Sigmoid colon (tissue), 7 donors: ENCODE data around the gene CCDC91. TPM values are rescaled to one million over a fixed set of nuclear protein-coding genes. Genes with fewer than 3 reads are reported as not detected.

Experiments
- DNase-seq: peaks from one replicate; pipeline ENCODE4 v3.0.0-alpha.2; 2019
- H3K27ac ChIP-seq, 4 donors: fragments of 200-600 bp; sonication (generic); one replicate each; pipeline ENCODE4 v1.5.1; 2016 to 2019; ENCODE audit warnings: mild to moderate bottlenecking in 1 of 4
- H3K27me3 ChIP-seq, 3 donors: fragments of 200-600 bp; sonication (generic); one replicate each; pipeline ENCODE4 v1.5.1; 2019; ENCODE audit warnings: mild to moderate bottlenecking in 1 of 3
- H3K36me3 ChIP-seq, 4 donors: fragments of 200-600 bp; sonication (generic); one replicate each; pipeline ENCODE4 v1.5.1; 2016 to 2019
- H3K4me1 ChIP-seq, 4 donors: fragments of 200-600 bp; sonication (generic); one replicate each; pipeline ENCODE4 v1.5.1; 2017 to 2019
- H3K4me3 ChIP-seq, 4 donors: fragments of 200-600 bp; sonication (generic); one replicate each; pipeline ENCODE4 v1.5.1; 2017 to 2019; ENCODE audit warnings: mild to moderate bottlenecking in 2 of 4, moderate library complexity in 1 of 4
- H3K9me3 ChIP-seq, 4 donors: fragments of 200-600 bp in 3 of 4; sonication (generic) in 3 of 4; one replicate each; pipeline versions ENCODE4 v1.5.1 to v1.6.1; 2013 to 2019
- EP300 ChIP-seq, 4 donors: sonication (generic); formaldehyde crosslinking; IDR thresholded peaks; one replicate each; pipeline ENCODE4 v1.6.1; 2017; ENCODE audit warnings: antibody characterized with exemption in 4 of 4
- POLR2A ChIP-seq, 2 donors: fragments of 450-650 bp; IDR thresholded peaks; one replicate each; pipeline ENCODE4 v1.6.1; 2016; ENCODE audit warnings: antibody characterized with exemption in 2 of 2, mild to moderate bottlenecking in 2 of 2, moderate library complexity in 2 of 2
- POLR2AphosphoS5 ChIP-seq, 4 donors: sonication (generic); formaldehyde crosslinking; IDR thresholded peaks; one replicate each; pipeline ENCODE4 v1.6.1; 2017; ENCODE audit warnings: antibody characterized with exemption in 4 of 4
- WGBS, 2 donors: extraction: QIAGEN DNeasy Blood & Tissue Kit; methylation state at CpG; one replicate each; pipeline ENCODE4 v1.1.7; 2013; 5-methylcytosine and 5-hydroxymethylcytosine counted together
- intact Hi-C: fragments of 100-400 bp; cut with DNase I; formaldehyde crosslinking; loops from one replicate; pipeline ENCODE4 v1.15.1; 2023
- polyA plus RNA-seq, 3 donors: library from polyadenylated mRNA; stranded (reverse); fragments of 200-250 nt; gene quantifications; one replicate each; pipeline ENCODE4 v1.2.3, GENCODE V29; 2013
- total RNA-seq, 4 donors: library from RNA; depleted of rRNA; stranded (reverse); fragments of >200 nt; gene quantifications; one replicate each; pipeline ENCODE4 v1.1.0, GENCODE V29; 2016
- TF ChIP-seq, protein P1 (sequence below), 4 experiments: fragments of 450-650 bp in 3 of 4; fragments of 200-600 bp in 1 of 4; IDR thresholded peaks; one replicate each; pipeline ENCODE4 v1.5.1; 2016 to 2019; ENCODE audit warnings: antibody characterized with exemption in 4 of 4, mild to moderate bottlenecking in 3 of 4, moderate library complexity in 2 of 4
- donor health status: healthy with polysubstance abuse.
- donor health status: Bipolar disorder and iron deficiency.
- donor health status: healthy.

CCDC91 gene
- total and polyA plus RNA-seq, 7 donors = 12.4 to 85.7 (median 42.9) TPM

GRCh38 chr12:28296287-28296686 lies 106.0 kb downstream of the CCDC91 start:
- no peaks in the 10 kb centered on the region for H3K27me3 ChIP-seq
- no peak for DNase-seq
- no peak overlapping the region for H3K27ac ChIP-seq
- peaks cover 0 to 1% (median under 1%) of the 10 kb centered on the region in 4 donors for H3K9me3 ChIP-seq
- TF ChIP-seq, protein P1, sequence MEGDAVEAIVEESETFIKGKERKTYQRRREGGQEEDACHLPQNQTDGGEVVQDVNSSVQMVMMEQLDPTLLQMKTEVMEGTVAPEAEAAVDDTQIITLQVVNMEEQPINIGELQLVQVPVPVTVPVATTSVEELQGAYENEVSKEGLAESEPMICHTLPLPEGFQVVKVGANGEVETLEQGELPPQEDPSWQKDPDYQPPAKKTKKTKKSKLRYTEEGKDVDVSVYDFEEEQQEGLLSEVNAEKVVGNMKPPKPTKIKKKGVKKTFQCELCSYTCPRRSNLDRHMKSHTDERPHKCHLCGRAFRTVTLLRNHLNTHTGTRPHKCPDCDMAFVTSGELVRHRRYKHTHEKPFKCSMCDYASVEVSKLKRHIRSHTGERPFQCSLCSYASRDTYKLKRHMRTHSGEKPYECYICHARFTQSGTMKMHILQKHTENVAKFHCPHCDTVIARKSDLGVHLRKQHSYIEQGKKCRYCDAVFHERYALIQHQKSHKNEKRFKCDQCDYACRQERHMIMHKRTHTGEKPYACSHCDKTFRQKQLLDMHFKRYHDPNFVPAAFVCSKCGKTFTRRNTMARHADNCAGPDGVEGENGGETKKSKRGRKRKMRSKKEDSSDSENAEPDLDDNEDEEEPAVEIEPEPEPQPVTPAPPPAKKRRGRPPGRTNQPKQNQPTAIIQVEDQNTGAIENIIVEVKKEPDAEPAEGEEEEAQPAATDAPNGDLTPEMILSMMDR (IDR thresholded peaks at IDR 0.05) = no peak
- no peak for TF ChIP-seq POLR2A (IDR thresholded peaks at IDR 0.05)
- TF ChIP-seq POLR2AphosphoS5 (IDR thresholded peaks at IDR 0.05) = no peak
- no peak for TF ChIP-seq EP300 (IDR thresholded peaks at IDR 0.05)
- H3K36me3 ChIP-seq = no peaks in the 10 kb centered on the region
- intact Hi-C loops = no loop called here
- 96 to 99% methylated on average over 2 of the region's 2 CpGs for WGBS, 2 donors
- no peak overlapping the region for H3K4me3 ChIP-seq
- H3K4me1 ChIP-seq = no peaks in the 10 kb centered on the region

GRCh38 chr12:28303192-28303591 lies 112.9 kb downstream of the CCDC91 start:
- H3K27ac ChIP-seq = no peak overlapping the region
- no peak for DNase-seq
- WGBS, 2 donors = 94 to 97% methylated on average over 3 of the region's 3 CpGs
- no peaks in the 10 kb centered on the region for H3K27me3 ChIP-seq
- peaks cover 0 to 8% (median under 1%) of the 10 kb centered on the region in 4 donors for H3K36me3 ChIP-seq
- intact Hi-C loops = no loop called here
- H3K4me3 ChIP-seq = no peak overlapping the region
- H3K9me3 ChIP-seq = no peaks in the 10 kb centered on the region
- TF ChIP-seq EP300 (IDR thresholded peaks at IDR 0.05) (no peak), POLR2A (IDR thresholded peaks at IDR 0.05) (no peak), POLR2AphosphoS5 (IDR thresholded peaks at IDR 0.05) (no peak)
- TF ChIP-seq, protein P1 (IDR thresholded peaks at IDR 0.05) = no peak
- no peaks in the 10 kb centered on the region for H3K4me1 ChIP-seq

- Histone ChIP-seq H3K4me3 (no peak overlapping the region), H3K27ac (no peak overlapping the region), H3K9me3 (no peaks in the 10 kb centered on the region), H3K4me1 (no peaks in the 10 kb centered on the region), H3K36me3 (peaks cover 0 to 14% (median 2%) of the 10 kb centered on the region in 4 donors), H3K27me3 (no peaks in the 10 kb centered on the region)
- 82% methylated on average over 2 of the region's 2 CpGs for WGBS, 2 donors
- intact Hi-C loops = no loop called here
- DNase-seq = no peak
- TF ChIP-seq, protein P1 (IDR thresholded peaks at IDR 0.05) = no peak
- TF ChIP-seq POLR2A (IDR thresholded peaks at IDR 0.05) (no peak), EP300 (IDR thresholded peaks at IDR 0.05) (no peak), POLR2AphosphoS5 (IDR thresholded peaks at IDR 0.05) (no peak)
These were observed 116.3 kb downstream of the CCDC91 start for GRCh38 chr12:28306535-28306934.

DNA sequence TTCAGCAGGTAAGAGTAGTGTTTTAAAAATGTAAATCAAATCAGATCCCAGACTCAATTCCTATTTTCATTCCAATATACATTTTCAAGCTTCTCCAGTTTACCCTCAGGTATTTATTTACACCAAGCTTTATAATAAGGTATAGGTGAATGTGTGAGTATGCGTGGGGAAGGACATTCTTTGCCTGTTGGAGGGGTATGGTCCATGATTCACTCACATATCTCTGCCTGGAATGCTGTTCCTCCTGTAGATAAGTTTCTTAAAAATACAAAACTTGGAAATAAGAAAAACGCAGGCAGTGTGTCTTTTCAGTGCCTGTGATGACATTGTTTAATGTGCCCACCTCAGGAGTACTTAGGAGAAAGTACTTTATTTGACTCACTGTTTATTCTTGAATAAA lies 118.6 kb downstream of the CCDC91 start:
- Histone ChIP-seq H3K4me3 (no peak overlapping the region), H3K36me3 (peaks cover 0 to 14% (median 2%) of the 10 kb centered on the region in 4 donors), H3K9me3 (no peaks in the 10 kb centered on the region), H3K27me3 (no peaks in the 10 kb centered on the region), H3K4me1 (peaks cover 0 to 4% (median 2%) of the 10 kb centered on the region in 4 donors), H3K27ac (no peak overlapping the region)
- DNase-seq = no peak
- TF ChIP-seq POLR2A (IDR thresholded peaks at IDR 0.05) = no peak
- TF ChIP-seq EP300 (IDR thresholded peaks at IDR 0.05) = no peak
- TF ChIP-seq, protein P1 (IDR thresholded peaks at IDR 0.05) = no peak
- no peak for TF ChIP-seq POLR2AphosphoS5 (IDR thresholded peaks at IDR 0.05)
- 93 to 94% methylated on average over 2 of the region's 2 CpGs for WGBS, 2 donors
- intact Hi-C loops = no loop called here

DNA sequence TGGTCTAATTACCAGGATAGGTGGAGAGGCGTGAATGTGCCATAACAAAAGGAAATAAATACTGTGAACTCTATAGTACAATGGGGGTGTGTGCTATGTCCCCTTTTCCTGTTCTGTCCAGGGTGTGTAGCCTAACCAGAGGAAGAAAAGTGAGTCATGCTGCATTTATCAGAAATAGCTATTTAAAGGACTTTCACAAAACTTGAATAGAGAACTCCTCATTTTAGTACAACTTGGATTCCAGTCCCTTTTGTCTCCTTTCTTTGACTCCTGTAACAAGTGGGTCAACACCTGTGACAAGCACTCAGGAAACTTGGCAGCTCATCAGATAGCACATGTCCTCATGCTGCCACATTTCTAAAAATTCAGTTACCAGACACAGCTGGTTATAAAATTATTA lies 123.4 kb downstream of the CCDC91 start:
- Histone ChIP-seq H3K36me3 (peaks cover 0 to 28% (median 0%) of the 10 kb centered on the region in 4 donors), H3K27ac (no peak overlapping the region), H3K4me3 (no peak overlapping the region), H3K9me3 (peaks cover 0 to 4% (median 2%) of the 10 kb centered on the region in 4 donors), H3K4me1 (peaks cover 0 to 6% (median 2%) of the 10 kb centered on the region in 4 donors), H3K27me3 (no peaks in the 10 kb centered on the region)
- intact Hi-C loops = no loop called here
- 86 to 88% methylated on average over 1 of the region's 1 CpG for WGBS, 2 donors
- TF ChIP-seq POLR2AphosphoS5 (IDR thresholded peaks at IDR 0.05) (no peak), POLR2A (IDR thresholded peaks at IDR 0.05) (no peak), EP300 (IDR thresholded peaks at IDR 0.05) (no peak)
- TF ChIP-seq, protein P1 (IDR thresholded peaks at IDR 0.05) = no peak
- DNase-seq = no peak
